ENCODE measurements around the gene STAT1.

Gene STAT1

DNA sequence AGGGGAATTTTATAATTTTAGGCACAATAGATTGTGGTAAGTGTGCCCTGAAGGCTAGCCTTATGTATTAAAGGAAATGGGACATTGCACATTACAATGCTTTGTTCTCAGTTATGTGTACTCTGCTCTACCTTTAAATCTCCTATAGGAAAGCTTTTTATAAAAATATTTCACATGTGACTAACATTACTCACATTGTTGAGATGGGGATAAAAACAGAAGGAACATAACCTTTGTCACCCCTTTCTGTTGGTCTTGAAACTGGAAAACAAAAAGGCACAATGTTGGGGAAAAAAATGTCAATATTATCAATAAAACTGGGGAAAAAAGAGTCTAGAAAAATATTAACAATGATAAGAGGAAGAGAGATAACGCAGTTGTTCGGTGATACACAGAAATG lies 17.3 kb upstream of the STAT1 start:
- TF ChIP-seq ZFX (IDR thresholded peaks at IDR 0.05): no peak
- TF ChIP-seq, protein P1, sequence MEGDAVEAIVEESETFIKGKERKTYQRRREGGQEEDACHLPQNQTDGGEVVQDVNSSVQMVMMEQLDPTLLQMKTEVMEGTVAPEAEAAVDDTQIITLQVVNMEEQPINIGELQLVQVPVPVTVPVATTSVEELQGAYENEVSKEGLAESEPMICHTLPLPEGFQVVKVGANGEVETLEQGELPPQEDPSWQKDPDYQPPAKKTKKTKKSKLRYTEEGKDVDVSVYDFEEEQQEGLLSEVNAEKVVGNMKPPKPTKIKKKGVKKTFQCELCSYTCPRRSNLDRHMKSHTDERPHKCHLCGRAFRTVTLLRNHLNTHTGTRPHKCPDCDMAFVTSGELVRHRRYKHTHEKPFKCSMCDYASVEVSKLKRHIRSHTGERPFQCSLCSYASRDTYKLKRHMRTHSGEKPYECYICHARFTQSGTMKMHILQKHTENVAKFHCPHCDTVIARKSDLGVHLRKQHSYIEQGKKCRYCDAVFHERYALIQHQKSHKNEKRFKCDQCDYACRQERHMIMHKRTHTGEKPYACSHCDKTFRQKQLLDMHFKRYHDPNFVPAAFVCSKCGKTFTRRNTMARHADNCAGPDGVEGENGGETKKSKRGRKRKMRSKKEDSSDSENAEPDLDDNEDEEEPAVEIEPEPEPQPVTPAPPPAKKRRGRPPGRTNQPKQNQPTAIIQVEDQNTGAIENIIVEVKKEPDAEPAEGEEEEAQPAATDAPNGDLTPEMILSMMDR (conservative IDR thresholded peaks at IDR 0.05): no peak
- no peak overlapping the region for H3K27ac ChIP-seq

DNA sequence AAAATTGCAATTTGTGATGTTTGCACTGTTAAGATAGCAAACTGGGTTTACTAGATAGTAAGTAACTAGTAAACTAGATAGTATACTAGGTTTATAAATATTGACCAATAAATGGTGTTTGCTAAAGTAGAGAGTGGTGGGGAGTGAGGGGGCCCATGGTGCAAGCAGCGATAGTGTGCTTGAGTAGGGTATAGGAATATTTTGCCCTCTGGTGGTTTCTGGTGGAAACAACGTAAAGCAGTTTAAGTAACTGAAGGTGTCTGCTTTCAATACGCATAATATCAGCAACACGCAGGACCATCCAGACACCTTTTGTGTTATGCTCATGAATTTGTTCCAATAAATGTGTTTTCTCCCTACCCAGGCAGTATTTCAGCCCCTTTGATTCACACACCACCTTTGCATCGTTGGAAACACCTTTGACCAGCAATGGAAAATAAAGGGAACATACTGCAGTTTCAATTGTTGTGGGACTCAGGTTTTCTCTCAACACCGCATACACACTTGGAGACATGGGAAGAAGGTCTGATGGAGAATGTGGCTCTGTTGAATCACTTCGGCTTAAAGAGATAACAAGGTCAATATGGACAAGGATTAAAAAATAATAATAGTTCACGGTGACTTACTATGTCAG lies 16.7 kb upstream of the STAT1 start:
- H3K27ac ChIP-seq: no peak overlapping the region
- no peak for TF ChIP-seq ZFX (IDR thresholded peaks at IDR 0.05)
- TF ChIP-seq, protein P1 (conservative IDR thresholded peaks at IDR 0.05): peak; percentile 80

DNA sequence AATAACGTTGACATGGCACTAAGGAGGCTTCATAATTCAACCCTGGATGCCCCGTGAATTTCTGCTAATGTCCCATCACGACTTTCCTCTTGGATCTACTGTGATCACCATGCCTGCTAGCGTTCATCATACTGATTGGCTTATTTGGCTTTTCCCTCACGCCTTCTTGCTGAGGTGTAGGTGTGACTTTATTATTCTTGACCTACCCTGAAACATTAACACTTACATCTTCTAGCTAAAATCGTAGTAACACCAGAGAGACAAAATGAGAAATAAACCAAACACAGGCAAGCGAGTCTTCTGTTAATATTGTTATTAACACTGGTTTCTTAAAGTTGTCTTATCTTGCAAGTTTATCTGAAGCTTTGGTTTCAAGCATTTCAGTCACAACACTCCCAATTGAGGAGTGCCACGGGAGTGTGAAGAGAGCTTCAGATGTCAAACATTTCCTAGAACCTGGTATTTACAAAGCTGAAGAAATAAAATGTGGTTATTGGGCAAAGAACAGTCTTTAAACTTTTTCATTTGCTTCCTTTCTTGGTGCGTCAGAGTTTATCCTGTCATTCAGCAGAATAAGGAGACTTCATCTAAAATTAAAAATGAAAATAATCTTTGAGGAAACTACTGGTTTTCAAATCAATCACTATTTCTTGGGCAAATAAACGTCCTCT lies 15.4 kb upstream of the STAT1 start:
- no peak for TF ChIP-seq ZFX (IDR thresholded peaks at IDR 0.05)
- TF ChIP-seq, protein P1 (conservative IDR thresholded peaks at IDR 0.05): no peak
- H3K27ac ChIP-seq: no peak overlapping the region

GRCh38 chr2:191026377-191026776 lies 12.4 kb upstream of the STAT1 start:
- H3K27ac ChIP-seq: no peak overlapping the region
- TF ChIP-seq, protein P1 (conservative IDR thresholded peaks at IDR 0.05): no peak
- TF ChIP-seq ZFX (IDR thresholded peaks at IDR 0.05): no peak

DNA sequence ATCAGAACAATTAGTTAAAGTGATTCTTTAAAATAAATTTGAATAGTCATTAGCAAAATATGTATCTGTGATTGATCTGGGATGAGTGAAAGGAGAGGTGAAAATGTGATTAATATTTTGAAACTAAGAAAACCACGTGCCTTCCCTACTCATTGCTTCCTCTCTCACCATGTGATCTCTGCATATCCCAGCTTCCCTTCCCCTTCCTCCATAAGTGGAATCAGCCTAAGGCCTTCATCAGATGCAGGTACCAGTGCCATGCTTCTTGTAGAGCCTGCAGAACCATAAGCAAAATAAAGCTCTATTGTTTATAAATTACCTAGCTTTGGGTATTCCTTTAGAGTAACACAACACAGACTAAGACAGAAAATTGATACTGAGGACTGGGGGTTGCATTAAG lies 11.2 kb upstream of the STAT1 start:
- TF ChIP-seq, protein P1 (conservative IDR thresholded peaks at IDR 0.05): no peak
- no peak for TF ChIP-seq ZFX (IDR thresholded peaks at IDR 0.05)
- H3K27ac ChIP-seq: no peak overlapping the region

DNA sequence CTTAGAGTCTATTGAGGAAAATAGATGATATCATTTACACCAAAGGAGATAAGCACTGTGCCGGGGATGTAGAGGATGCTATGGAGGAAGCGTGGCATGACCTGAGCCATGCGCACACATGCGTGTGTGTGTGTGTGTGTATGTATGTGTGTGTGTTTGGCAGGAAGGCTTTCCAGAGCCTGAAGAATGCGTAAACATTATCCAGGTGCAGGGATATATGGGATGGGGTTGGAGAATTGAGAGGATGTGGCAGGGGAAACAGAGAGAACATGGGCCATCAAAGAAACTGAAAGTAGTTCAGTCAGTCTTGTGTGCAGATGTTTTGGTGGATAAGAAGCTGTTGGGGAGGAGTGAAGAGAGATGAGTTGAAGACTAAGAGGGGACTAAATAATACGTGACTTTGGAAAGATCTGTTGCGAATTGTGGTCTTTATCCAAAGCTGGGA lies 9.3 kb upstream of the STAT1 start:
- TF ChIP-seq, protein P1 (conservative IDR thresholded peaks at IDR 0.05): no peak
- no peak overlapping the region for H3K27ac ChIP-seq

- no peak for TF ChIP-seq ZFX (IDR thresholded peaks at IDR 0.05)
- TF ChIP-seq, protein P1 (conservative IDR thresholded peaks at IDR 0.05): no peak
- H3K27ac ChIP-seq: peak overlapping the region; percentile 98
Observed at GRCh38 chr2:191020742-191021381, 6.9 kb upstream of the STAT1 start.

All from C4-2B (cell line).